ENCODE data around the gene ESR1. TPM values are rescaled to one million over a fixed set of nuclear protein-coding genes. Genes with fewer than 3 reads are reported as not detected.
"Not testable (repeated sequence)": the region's sequence is repeated elsewhere in the genome, so short reads cannot be mapped to it uniquely, and the experiment has no call there.

Gene ESR1
- total and polyA plus RNA-seq, 2 donors (not counting 1 experiment from before 2014, with no cell fraction given): 0.06 to 0.50 TPM

GRCh38 chr6:151899796-151900195 lies 92.3 kb downstream of the ESR1 start:
- H2AFZ ChIP-seq (ENCODE audit: low read length); H3K27ac ChIP-seq (ENCODE audit: insufficient read depth, low read length); H3K9me3 ChIP-seq (ENCODE audit: control insufficient read depth, insufficient read depth, low read depth, low read length); H3K79me2 ChIP-seq (ENCODE audit: control insufficient read depth, insufficient read depth, low read length); H4K20me1 ChIP-seq (ENCODE audit: control insufficient read depth, extremely low read depth, insufficient read depth, low read length); H3K27me3 ChIP-seq (ENCODE audit: control insufficient read depth, insufficient read depth, low read length); H3K9ac ChIP-seq (ENCODE audit: insufficient read depth, low read length); H3K4me2 ChIP-seq (ENCODE audit: extremely low read depth, insufficient read depth, low read length); H3K4me3 ChIP-seq (replicated peaks in 1 of 4; ENCODE audit: control extremely low read depth in 1 of 4, insufficient read depth in 1 of 4, low read depth in 3 of 4, low read length in 4 of 4); H3K36me3 ChIP-seq (ENCODE audit: control insufficient read depth, insufficient read depth, low read length); DNase-seq (ENCODE audit: low read depth in 2 of 2); H3K4me1 ChIP-seq (ENCODE audit: control insufficient read depth, extremely low read depth, insufficient read depth, low read length): not testable (repeated sequence)

DNA sequence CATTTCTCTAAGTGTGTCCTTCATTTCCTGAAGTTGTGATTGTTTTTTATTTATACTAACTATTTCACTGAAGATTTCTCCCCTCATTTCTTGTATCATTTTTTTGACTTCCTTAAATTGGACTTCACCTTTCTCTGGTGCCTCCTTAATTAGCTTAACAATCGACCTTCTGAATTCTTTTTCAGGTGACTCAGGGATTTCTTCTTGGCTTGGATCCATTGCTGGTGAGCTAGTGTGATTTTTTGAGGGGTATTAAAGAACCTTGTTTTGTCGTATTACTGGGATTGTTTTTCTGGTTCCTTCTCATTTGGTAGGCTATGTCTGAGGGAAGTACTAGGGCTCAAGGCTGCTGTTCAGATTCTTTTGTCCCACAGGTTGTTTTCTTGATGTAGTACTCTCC lies 92.8 kb downstream of the ESR1 start:
- no peak overlapping the region for H2AFZ ChIP-seq (ENCODE audit: low read length)
- H3K4me1 ChIP-seq (ENCODE audit: control insufficient read depth, extremely low read depth, insufficient read depth, low read length): no peaks in the 10 kb centered on the region
- no peaks in the 10 kb centered on the region for H3K27me3 ChIP-seq (ENCODE audit: control insufficient read depth, insufficient read depth, low read length)
- no peak for DNase-seq (ENCODE audit: low read depth in 2 of 2)
- no peaks in the 10 kb centered on the region for H3K36me3 ChIP-seq (ENCODE audit: control insufficient read depth, insufficient read depth, low read length)
- TF ChIP-seq EZH2 (IDR thresholded peaks at IDR 0.05; ENCODE audit: low read length, missing control alignments) (no peak), CTCF (conservative IDR thresholded peaks at IDR 0.05 in 1 of 2, IDR thresholded peaks at IDR 0.05 in 1 of 2; ENCODE audit: low read depth in 1 of 2, low read length in 2 of 2) (no peak)
- H3K9me3 ChIP-seq (ENCODE audit: control insufficient read depth, insufficient read depth, low read depth, low read length): no peaks in the 10 kb centered on the region
- H3K4me2 ChIP-seq (ENCODE audit: extremely low read depth, insufficient read depth, low read length): no peak overlapping the region
- H3K27ac ChIP-seq (ENCODE audit: insufficient read depth, low read length): no peak overlapping the region
- H3K4me3 ChIP-seq (replicated peaks in 1 of 4; ENCODE audit: control extremely low read depth in 1 of 4, insufficient read depth in 1 of 4, low read depth in 3 of 4, low read length in 4 of 4): no peak overlapping the region
- no peak overlapping the region for H3K9ac ChIP-seq (ENCODE audit: insufficient read depth, low read length)
- H4K20me1 ChIP-seq (ENCODE audit: control insufficient read depth, extremely low read depth, insufficient read depth, low read length): no peaks in the 10 kb centered on the region
- no peaks in the 10 kb centered on the region for H3K79me2 ChIP-seq (ENCODE audit: control insufficient read depth, insufficient read depth, low read length)

DNA sequence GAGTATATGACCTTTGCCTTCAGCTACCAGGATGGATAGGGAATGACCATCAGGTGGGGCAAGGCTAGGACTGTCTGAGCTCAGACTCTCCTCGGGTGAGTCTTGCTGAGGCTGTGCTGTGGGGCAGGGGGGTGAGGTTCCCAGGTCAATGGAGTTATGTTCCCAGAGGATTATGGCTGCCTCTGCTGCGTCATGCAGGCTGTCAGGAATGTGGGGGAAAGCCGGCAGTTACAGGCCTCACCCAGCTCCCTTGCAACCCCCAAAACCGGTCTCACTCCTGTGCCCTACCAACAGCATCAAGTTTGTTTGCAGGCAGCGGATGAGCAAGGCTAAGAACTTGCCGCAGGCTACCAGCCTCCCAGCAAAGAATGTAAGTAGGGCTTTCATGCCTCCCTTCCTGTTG lies 93.5 kb downstream of the ESR1 start:
- Histone ChIP-seq H3K4me2 (ENCODE audit: extremely low read depth, insufficient read depth, low read length) (no peak overlapping the region), H3K4me1 (ENCODE audit: control insufficient read depth, extremely low read depth, insufficient read depth, low read length) (no peaks in the 10 kb centered on the region), H2AFZ (ENCODE audit: low read length) (no peak overlapping the region), H3K9me3 (ENCODE audit: control insufficient read depth, insufficient read depth, low read depth, low read length) (no peaks in the 10 kb centered on the region), H3K4me3 (replicated peaks in 1 of 4; ENCODE audit: control extremely low read depth in 1 of 4, insufficient read depth in 1 of 4, low read depth in 3 of 4, low read length in 4 of 4) (no peak overlapping the region), H3K36me3 (ENCODE audit: control insufficient read depth, insufficient read depth, low read length) (no peaks in the 10 kb centered on the region), H3K27me3 (ENCODE audit: control insufficient read depth, insufficient read depth, low read length) (no peaks in the 10 kb centered on the region), H3K27ac (ENCODE audit: insufficient read depth, low read length) (no peak overlapping the region), H3K79me2 (ENCODE audit: control insufficient read depth, insufficient read depth, low read length) (no peaks in the 10 kb centered on the region), H4K20me1 (ENCODE audit: control insufficient read depth, extremely low read depth, insufficient read depth, low read length) (no peaks in the 10 kb centered on the region), H3K9ac (ENCODE audit: insufficient read depth, low read length) (no peak overlapping the region)
- TF ChIP-seq CTCF (conservative IDR thresholded peaks at IDR 0.05 in 1 of 2, IDR thresholded peaks at IDR 0.05 in 1 of 2; ENCODE audit: low read depth in 1 of 2, low read length in 2 of 2) (no peak), EZH2 (IDR thresholded peaks at IDR 0.05; ENCODE audit: low read length, missing control alignments) (no peak)
- no peak for DNase-seq (ENCODE audit: low read depth in 2 of 2)

All from fibroblast of lung (primary cell).